HG03064 (cell line): ENCODE data around the gene C1orf21.

Source experiments
- ATAC-seq: cut with Tn5 transposase; IDR thresholded peaks from one replicate; pipeline ENCODE4 v1.9.1; 2021; ENCODE audit warnings: low read depth; ENCODE audit not compliant: unreplicated experiment

C1orf21 gene

DNA sequence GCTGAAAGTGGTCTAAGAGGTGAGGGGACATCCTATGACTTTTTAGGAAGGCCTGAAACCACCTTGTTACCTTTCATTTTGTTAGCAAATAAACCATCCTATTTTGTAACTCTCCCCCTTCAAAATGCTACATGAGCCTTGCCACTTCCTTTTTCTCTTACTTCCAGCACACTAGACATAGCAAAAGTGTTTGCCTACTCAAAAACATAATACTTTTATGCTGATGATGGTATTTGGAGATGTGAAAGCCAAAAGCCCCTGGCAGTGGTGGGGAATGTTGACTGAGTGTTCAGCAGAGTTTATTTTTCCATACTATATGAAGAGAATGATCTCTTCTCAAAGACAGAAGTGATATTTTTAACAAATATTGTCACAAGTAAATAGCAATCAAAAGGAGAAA lies 233.6 kb downstream of the C1orf21 start:
- no peak for ATAC-seq

- ATAC-seq: no peak
These were observed 234.4 kb downstream of the C1orf21 start for GRCh38 chr1:184621260-184621659.

DNA sequence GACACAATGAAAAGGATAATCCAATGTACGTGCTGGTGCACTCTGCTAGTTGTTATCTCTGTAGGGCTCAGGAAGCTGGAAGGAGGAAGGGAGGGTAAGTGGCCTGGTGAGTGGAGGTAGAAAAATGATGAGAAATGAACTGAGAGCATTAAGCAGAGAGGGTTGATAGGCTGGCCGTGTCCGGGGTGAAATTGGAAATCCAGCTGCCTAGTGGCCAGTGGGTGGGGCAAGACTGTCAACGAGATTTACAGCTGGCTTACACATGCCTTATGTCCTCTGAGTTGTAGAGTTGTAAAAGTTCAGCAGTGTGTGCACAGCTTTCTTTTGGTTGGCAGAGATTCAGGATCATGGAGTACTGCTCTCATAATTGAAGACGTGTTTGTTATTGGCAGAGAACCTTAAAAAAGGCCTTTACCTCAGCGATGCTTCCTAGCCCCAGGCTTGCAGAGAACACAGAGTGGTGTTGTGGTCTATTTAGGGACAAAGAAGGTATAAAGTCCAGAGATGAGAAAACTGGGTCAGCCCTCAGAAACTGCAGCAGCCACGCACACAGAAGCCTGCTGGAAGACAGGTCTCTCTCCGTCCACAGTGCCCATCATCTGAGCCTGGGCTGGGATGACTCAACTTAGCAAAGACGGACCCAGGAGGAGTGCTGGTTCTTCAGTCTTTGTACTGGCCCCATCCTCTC lies 235.5 kb downstream of the C1orf21 start:
- ATAC-seq: no peak

GRCh38 chr1:184623404-184623803 lies 236.6 kb downstream of the C1orf21 start:
- ATAC-seq: no peak

- no peak for ATAC-seq
These were observed 237.2 kb downstream of the C1orf21 start for GRCh38 chr1:184624051-184624450.

DNA sequence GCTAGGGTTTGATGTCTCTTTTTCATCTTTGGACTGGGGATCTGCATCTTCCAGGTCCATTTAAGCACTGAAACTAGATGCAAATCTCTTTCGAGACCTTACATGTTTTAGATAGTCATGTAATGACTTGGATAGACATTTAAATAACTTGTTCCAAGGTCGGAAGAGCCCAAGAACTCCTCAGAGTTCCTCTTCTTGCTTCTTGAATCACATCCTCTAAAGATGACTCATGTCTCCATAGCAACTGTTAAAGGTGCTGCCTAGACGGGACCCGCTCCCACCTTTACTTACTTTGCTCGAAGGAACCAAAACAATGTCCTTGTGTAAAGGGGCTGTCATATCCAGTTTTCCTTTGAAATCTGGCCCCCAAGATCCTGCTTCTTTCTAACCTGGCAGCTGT lies 237.8 kb downstream of the C1orf21 start:
- no peak for ATAC-seq

DNA sequence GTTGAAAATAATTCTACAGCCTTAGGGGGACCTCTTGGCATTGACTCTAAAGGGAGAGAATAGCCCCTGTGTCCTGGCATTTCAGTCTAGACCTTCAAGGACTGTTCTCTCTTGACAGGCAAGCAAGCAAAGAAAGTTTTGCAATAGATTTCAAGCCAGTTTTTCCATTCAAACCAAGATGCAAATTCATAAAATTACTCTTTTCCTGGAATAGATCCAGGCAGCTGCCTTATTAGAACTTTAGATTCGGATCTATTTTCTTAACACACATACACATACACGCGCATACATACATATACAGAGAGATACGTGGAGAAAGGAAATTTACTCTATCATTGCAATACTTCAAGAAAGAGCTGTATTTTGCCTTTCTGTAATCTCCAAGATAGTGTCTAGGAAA lies 238.4 kb downstream of the C1orf21 start:
- ATAC-seq: no peak

- ATAC-seq: no peak
These were observed 239.5 kb downstream of the C1orf21 start for GRCh38 chr1:184626076-184627006.

GRCh38 chr1:184627007-184627341 lies 240.1 kb downstream of the C1orf21 start:
- ATAC-seq: no peak

GRCh38 chr1:184629266-184629665 lies 242.4 kb downstream of the C1orf21 start:
- no peak for ATAC-seq

- no peak for ATAC-seq
These were observed 243.8 kb downstream of the C1orf21 start for GRCh38 chr1:184630679-184631060.

DNA sequence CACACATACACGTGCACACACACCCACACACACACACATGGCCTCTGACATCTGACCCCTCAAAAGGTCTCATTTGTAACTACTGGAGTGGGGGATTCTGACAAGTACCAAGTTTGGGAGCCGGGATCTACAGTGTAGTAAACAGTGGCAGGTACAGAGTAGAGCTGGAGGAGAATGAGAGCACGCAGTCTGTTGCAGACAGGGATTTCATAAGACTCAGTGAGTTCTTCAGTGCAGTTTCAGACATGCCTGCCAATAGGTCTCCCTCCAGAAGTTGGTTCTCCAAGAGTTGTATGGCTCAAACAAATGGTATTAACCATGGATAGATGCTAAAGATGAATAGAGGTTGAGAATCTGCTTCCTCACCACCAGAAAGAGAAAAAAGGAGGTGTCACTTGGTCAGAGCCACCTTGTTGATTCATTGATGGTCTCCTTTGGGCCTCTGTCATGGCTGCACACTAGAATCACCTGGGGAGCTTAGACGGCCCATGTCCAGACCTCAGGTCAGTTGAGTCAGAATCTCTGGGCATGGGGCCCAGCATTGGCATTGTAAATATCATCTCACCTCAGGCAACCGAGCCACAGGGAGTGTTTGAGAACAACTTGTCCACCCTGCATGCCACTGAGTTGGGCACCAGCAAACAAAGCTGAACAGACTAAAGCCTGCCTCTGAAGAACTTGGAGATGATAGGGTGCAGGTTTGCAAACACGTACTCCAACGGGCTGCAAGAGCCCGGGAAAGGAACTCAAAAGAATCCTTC lies 245.8 kb downstream of the C1orf21 start:
- no peak for ATAC-seq

GRCh38 chr1:184633785-184634184 lies 247.0 kb downstream of the C1orf21 start:
- ATAC-seq: no peak

GRCh38 chr1:184634296-184634695 lies 247.5 kb downstream of the C1orf21 start:
- ATAC-seq: no peak

DNA sequence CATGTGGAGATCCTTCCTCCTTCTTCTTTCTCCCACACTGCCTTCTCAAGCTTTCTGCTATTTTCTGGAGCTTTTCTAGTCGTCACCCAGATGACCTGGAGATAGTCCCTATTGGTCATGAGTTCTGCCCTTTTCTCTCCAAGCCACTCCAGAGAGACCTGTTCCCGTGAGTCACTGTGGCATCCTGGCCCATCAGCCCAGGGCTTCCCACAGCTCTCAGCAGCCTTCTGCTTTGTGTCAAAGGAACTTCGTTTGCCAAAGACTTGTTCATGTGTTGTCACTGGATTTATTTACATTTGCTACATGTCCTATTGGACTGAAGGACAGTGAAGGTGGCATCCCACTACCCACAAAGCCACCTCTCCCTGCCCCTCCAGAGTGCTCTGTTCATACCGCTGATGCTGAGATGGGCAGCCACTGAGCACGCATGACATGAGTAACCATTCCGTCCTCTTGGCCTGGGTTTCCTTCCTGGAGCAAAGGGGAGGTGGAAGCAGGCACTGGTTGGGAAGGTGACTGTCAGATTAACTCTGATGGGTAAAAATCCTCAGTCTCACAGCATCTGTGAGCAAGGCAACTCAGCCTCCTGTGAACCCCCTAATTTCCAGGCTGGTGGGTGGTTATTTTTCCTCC lies 248.6 kb downstream of the C1orf21 start:
- no peak for ATAC-seq

- ATAC-seq: no peak
These were observed 249.2 kb downstream of the C1orf21 start for GRCh38 chr1:184635980-184636431.

DNA sequence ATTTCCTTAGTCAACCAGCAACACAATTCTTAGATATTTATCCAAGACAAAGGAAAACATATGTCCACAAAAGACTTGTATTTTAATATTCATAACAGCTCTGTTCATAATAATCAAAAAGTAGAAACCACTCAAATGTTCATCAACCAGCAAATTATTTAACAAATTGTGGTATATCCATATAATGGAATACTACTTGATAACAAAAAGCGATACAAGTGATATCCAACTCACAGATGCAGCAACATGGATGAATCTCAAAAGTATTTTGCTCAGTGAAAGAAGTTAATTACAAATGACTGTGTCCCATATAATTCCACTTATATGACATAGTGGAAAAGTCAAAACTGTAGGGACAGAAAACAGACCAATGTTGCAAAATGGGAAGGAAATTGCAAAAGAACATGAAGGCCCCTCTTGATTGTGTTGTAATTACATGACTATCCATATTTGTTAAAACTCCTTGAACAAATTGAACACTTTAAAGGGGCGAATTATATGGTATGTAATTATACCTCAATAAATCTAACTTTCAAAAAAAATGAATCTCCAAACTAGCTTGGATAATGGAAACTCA lies 250.9 kb downstream of the C1orf21 start:
- ATAC-seq: no peak

DNA sequence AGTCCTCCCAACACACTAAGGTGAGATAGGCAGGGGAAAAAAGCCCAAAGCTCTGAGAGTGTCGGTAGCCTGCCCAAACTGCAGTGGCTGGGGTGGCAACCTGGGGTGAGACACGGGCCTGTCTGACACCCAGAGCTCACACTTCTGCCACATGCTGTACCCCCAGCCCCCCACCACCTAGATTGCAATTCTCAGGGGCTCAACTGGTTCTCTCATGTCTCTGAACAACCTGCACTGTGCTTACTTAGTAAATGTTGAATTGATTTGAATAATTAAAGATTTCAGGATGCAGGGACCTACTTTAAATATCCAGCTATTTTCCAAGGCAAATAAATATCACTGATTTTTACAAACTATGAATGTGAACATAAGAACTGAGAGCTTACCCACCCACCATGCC lies 252.4 kb downstream of the C1orf21 start:
- ATAC-seq: no peak

DNA sequence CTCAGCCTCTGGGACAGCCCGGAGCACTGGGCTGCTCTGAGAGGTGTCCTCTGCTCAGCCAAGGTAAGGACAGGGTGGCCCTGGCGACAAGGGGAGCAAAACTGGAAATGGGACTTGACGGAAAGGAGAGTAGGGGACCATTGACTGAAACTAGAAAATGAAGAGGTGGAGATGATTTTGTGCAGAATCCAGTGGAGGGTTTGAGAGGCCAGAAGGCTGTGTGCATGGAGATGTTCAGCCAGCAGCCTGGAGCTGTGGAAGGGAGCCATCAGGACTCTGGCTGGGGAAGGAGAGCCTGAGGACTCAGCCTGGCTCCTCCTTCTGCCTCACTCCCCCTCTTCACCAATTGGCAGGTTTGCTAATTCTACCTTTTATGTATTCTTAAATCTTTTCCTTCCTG lies 253.7 kb downstream of the C1orf21 start:
- no peak for ATAC-seq

DNA sequence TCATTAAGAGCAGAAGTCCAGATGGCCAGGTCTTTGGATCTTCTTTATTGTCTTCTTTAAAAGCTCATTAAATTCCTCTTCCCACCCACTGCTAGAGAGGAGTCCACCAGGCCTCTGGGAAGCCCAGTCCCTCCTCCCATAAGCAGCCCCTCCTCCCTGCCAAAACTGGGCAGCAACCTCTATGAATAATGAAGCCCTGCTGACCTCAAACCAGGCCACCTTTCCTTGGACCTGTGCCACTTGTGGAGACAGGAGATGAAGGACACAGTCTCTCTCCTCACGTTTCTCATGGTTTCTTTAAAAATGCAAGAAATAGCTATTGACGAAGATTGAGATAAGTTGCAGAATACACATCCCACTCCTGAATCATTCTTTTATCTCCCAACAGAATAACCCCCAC lies 255.1 kb downstream of the C1orf21 start:
- ATAC-seq: no peak
